ENCODE data around the gene CMC4. TPM values are rescaled to one million over a fixed set of nuclear protein-coding genes. Genes with fewer than 3 reads are reported as not detected.

Gene CMC4
- polyA plus RNA-seq, 1 donor from 2014 or later, result 16.4 TPM

GRCh38 chrX:155028129-155028528 is 42.8 kb downstream of the CMC4 start:
- peak overlapping the region; percentile 83 for H3K9ac ChIP-seq (ENCODE audit: low read length)
- H3K36me3 ChIP-seq (ENCODE audit: insufficient read depth, low read length), result no peaks in the 10 kb centered on the region
- H3K27me3 ChIP-seq (ENCODE audit: insufficient read depth, low read depth, low read length), result no peaks in the 10 kb centered on the region
- H3K9me3 ChIP-seq (ENCODE audit: low read length), result no peaks in the 10 kb centered on the region
- peaks cover 24% of the 10 kb centered on the region for H3K79me2 ChIP-seq (replicated peaks; ENCODE audit: insufficient read depth, low read length)
- H3K27ac ChIP-seq (ENCODE audit: low read length), result peak overlapping the region; percentile 88
- no peaks in the 10 kb centered on the region for H4K20me1 ChIP-seq (ENCODE audit: insufficient read depth)
- H3K4me3 ChIP-seq (ENCODE audit: low read length), result peak overlapping the region; percentile 81
- H3F3A ChIP-seq (ENCODE audit: insufficient read depth, low read length, poor library complexity, severe bottlenecking), result no peaks in the 10 kb centered on the region
- peak overlapping the region; percentile 55 for H3K4me2 ChIP-seq (ENCODE audit: low read length)
- TF ChIP-seq EZH2 (IDR thresholded peaks at IDR 0.05; ENCODE audit: borderline replicate concordance, insufficient read depth, low read length, poor library complexity, severe bottlenecking) (no peak), EP300 (conservative IDR thresholded peaks at IDR 0.05; ENCODE audit: poor library complexity, severe bottlenecking) (no peak), CTCF (IDR thresholded peaks at IDR 0.05; ENCODE audit: poor library complexity, severe bottlenecking) (no peak), RAD21 (conservative IDR thresholded peaks at IDR 0.05) (no peak), TAF1 (IDR thresholded peaks at IDR 0.05; ENCODE audit: low read depth) (no peak), MXI1 (conservative IDR thresholded peaks at IDR 0.05; ENCODE audit: poor library complexity, severe bottlenecking) (no peak), POLR2AphosphoS5 (IDR thresholded peaks at IDR 0.05) (no peak), REST (IDR thresholded peaks at IDR 0.05; ENCODE audit: borderline replicate concordance) (no peak), SMC3 (conservative IDR thresholded peaks at IDR 0.05; ENCODE audit: poor library complexity) (no peak)
- H2AFZ ChIP-seq (ENCODE audit: low read depth, low read length), result no peak overlapping the region
- no peaks in the 10 kb centered on the region for H3K9me2 ChIP-seq (ENCODE audit: insufficient read depth, low read length)

GRCh38 chrX:155027509-155028066 is 43.3 kb downstream of the CMC4 start:
- Histone ChIP-seq H3F3A (ENCODE audit: insufficient read depth, low read length, poor library complexity, severe bottlenecking) (no peaks in the 10 kb centered on the region), H4K20me1 (ENCODE audit: insufficient read depth) (no peaks in the 10 kb centered on the region), H3K9ac (ENCODE audit: low read length) (peak overlapping the region; percentile 83), H3K79me2 (replicated peaks; ENCODE audit: insufficient read depth, low read length) (peaks cover 23% of the 10 kb centered on the region), H3K9me2 (ENCODE audit: insufficient read depth, low read length) (no peaks in the 10 kb centered on the region), H3K27ac (ENCODE audit: low read length) (peak overlapping the region; percentile 88), H3K27me3 (ENCODE audit: insufficient read depth, low read depth, low read length) (no peaks in the 10 kb centered on the region), H2AFZ (ENCODE audit: low read depth, low read length) (peak overlapping the region; percentile 40), H3K36me3 (ENCODE audit: insufficient read depth, low read length) (no peaks in the 10 kb centered on the region), H3K4me3 (ENCODE audit: low read length) (peak overlapping the region; percentile 81), H3K4me2 (ENCODE audit: low read length) (peak overlapping the region; percentile 55), H3K9me3 (ENCODE audit: low read length) (no peaks in the 10 kb centered on the region)
- TF ChIP-seq CTCF (IDR thresholded peaks at IDR 0.05; ENCODE audit: poor library complexity, severe bottlenecking) (no peak), MXI1 (conservative IDR thresholded peaks at IDR 0.05; ENCODE audit: poor library complexity, severe bottlenecking) (no peak), REST (IDR thresholded peaks at IDR 0.05; ENCODE audit: borderline replicate concordance) (no peak), RAD21 (conservative IDR thresholded peaks at IDR 0.05) (no peak), TAF1 (IDR thresholded peaks at IDR 0.05; ENCODE audit: low read depth) (no peak), SMC3 (conservative IDR thresholded peaks at IDR 0.05; ENCODE audit: poor library complexity) (no peak), POLR2AphosphoS5 (IDR thresholded peaks at IDR 0.05) (no peak), EP300 (conservative IDR thresholded peaks at IDR 0.05; ENCODE audit: poor library complexity, severe bottlenecking) (no peak), EZH2 (IDR thresholded peaks at IDR 0.05; ENCODE audit: borderline replicate concordance, insufficient read depth, low read length, poor library complexity, severe bottlenecking) (no peak)

All from neural cell (in vitro differentiated cells).